GM23338 (cell line): Measurements from ENCODE around the gene CALR3.

ENCODE experiments used
- CREB1 ChIP-seq: fragments of 250-450 bp; sonication (Bioruptor Pico); IDR thresholded peaks from 2 replicates; pipeline ENCODE4 v1.5.0; 2020; ENCODE audit warnings: low read depth, mild to moderate bottlenecking, moderate library complexity
- EZH2 ChIP-seq: fragments of 200-600 bp; sonication (generic); IDR thresholded peaks from one replicate; pipeline ENCODE4 v1.8.0; 2017; ENCODE audit warnings: antibody characterized with exemption, mild to moderate bottlenecking, low read depth; ENCODE audit not compliant: unreplicated experiment
- JUNB ChIP-seq: IDR thresholded peaks from one replicate; pipeline ENCODE4 v1.6.1; 2016; ENCODE audit warnings: antibody characterized with exemption; ENCODE audit not compliant: unreplicated experiment
- POLR2AphosphoS5 ChIP-seq: IDR thresholded peaks from 2 replicates; pipeline ENCODE4 v1.6.1; 2016; ENCODE audit warnings: antibody characterized with exemption, low read depth
- STAT1 ChIP-seq: IDR thresholded peaks from one replicate; pipeline ENCODE4 v1.6.1; 2016; ENCODE audit warnings: antibody characterized with exemption; ENCODE audit not compliant: unreplicated experiment
- TF ChIP-seq, protein P1 (sequence below), 2 experiments: fragments of 200-600 bp in 1 of 2; sonication (generic) in 1 of 2; conservative IDR thresholded peaks; 2 replicates each; pipeline versions ENCODE4 v1.5.1 to v1.6.1; 2016 to 2017; ENCODE audit warnings: antibody characterized with exemption in 2 of 2, low read depth in 2 of 2, mild to moderate bottlenecking in 2 of 2, moderate library complexity in 1 of 2
- TF ChIP-seq, protein P2 (sequence below): IDR thresholded peaks from one replicate; pipeline ENCODE4 v1.6.1; 2018; ENCODE audit warnings: antibody characterized with exemption; ENCODE audit not compliant: unreplicated experiment

DNA sequence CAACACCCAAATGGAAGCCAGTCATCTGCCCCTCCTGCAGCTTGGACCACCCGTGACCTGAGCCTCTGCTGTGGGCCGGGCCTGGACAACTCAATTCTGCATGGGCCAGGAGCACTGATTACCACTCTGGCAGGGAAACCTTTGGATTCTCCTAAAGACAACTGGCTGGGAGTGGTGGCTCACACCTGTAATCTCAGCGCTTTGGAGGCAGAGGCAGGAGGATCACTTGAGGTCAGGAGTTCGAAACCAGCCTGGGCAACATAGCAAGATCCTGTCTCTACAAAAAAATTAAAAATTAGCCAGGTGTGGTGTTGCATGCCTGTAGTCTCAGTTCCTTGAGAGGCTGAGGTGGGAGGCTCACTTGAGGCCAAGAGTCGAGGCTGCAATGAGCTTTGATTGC lies 30.7 kb downstream of the CALR3 start:
- TF ChIP-seq, protein P1, sequence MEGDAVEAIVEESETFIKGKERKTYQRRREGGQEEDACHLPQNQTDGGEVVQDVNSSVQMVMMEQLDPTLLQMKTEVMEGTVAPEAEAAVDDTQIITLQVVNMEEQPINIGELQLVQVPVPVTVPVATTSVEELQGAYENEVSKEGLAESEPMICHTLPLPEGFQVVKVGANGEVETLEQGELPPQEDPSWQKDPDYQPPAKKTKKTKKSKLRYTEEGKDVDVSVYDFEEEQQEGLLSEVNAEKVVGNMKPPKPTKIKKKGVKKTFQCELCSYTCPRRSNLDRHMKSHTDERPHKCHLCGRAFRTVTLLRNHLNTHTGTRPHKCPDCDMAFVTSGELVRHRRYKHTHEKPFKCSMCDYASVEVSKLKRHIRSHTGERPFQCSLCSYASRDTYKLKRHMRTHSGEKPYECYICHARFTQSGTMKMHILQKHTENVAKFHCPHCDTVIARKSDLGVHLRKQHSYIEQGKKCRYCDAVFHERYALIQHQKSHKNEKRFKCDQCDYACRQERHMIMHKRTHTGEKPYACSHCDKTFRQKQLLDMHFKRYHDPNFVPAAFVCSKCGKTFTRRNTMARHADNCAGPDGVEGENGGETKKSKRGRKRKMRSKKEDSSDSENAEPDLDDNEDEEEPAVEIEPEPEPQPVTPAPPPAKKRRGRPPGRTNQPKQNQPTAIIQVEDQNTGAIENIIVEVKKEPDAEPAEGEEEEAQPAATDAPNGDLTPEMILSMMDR (conservative IDR thresholded peaks at IDR 0.05; ENCODE audit: low read depth in 2 of 2): no peak
- TF ChIP-seq CREB1 (CRISPR knock-in tag) (no peak), JUNB (no peak), POLR2AphosphoS5 (no peak), EZH2 (no peak), STAT1 (no peak)
- TF ChIP-seq, protein P2, sequence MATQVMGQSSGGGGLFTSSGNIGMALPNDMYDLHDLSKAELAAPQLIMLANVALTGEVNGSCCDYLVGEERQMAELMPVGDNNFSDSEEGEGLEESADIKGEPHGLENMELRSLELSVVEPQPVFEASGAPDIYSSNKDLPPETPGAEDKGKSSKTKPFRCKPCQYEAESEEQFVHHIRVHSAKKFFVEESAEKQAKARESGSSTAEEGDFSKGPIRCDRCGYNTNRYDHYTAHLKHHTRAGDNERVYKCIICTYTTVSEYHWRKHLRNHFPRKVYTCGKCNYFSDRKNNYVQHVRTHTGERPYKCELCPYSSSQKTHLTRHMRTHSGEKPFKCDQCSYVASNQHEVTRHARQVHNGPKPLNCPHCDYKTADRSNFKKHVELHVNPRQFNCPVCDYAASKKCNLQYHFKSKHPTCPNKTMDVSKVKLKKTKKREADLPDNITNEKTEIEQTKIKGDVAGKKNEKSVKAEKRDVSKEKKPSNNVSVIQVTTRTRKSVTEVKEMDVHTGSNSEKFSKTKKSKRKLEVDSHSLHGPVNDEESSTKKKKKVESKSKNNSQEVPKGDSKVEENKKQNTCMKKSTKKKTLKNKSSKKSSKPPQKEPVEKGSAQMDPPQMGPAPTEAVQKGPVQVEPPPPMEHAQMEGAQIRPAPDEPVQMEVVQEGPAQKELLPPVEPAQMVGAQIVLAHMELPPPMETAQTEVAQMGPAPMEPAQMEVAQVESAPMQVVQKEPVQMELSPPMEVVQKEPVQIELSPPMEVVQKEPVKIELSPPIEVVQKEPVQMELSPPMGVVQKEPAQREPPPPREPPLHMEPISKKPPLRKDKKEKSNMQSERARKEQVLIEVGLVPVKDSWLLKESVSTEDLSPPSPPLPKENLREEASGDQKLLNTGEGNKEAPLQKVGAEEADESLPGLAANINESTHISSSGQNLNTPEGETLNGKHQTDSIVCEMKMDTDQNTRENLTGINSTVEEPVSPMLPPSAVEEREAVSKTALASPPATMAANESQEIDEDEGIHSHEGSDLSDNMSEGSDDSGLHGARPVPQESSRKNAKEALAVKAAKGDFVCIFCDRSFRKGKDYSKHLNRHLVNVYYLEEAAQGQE: no peak
